HS-27A (cell line): ENCODE data around the gene EXOC2.
"Not testable (repeated sequence)": the region's sequence is repeated elsewhere in the genome, so short reads cannot be mapped to it uniquely, and the experiment has no call there.

Experiments used
- DNase-seq: peaks from one replicate; pipeline ENCODE4 v3.0.0-alpha.2; 2012; ENCODE audit warnings: low read depth, missing footprints

The EXOC2 gene

GRCh38 chr6:626236-626635 lies 66.7 kb downstream of the EXOC2 start:
- no peak for DNase-seq

GRCh38 chr6:624979-625378 lies 68.0 kb downstream of the EXOC2 start:
- no peak for DNase-seq

- DNase-seq = no peak
Measured at GRCh38 chr6:622462-622861, 70.5 kb downstream of the EXOC2 start.

GRCh38 chr6:621931-622330 lies 71.0 kb downstream of the EXOC2 start:
- no peak for DNase-seq

- DNase-seq = no peak
Measured at GRCh38 chr6:620950-621349, 72.0 kb downstream of the EXOC2 start.

- no peak for DNase-seq
Measured at GRCh38 chr6:620166-620565, 72.8 kb downstream of the EXOC2 start.

- no peak for DNase-seq
Measured at GRCh38 chr6:617456-618100, 75.4 kb downstream of the EXOC2 start.

- no peak for DNase-seq
Measured at GRCh38 chr6:613981-614380, 79.0 kb downstream of the EXOC2 start.

- no peak for DNase-seq
Measured at GRCh38 chr6:611928-612327, 81.0 kb downstream of the EXOC2 start.

- no peak for DNase-seq
Measured at GRCh38 chr6:610882-611281, 82.1 kb downstream of the EXOC2 start.

- no peak for DNase-seq
Measured at GRCh38 chr6:609905-610304, 83.0 kb downstream of the EXOC2 start.

GRCh38 chr6:606829-607379 lies 86.0 kb downstream of the EXOC2 start:
- no peak for DNase-seq

GRCh38 chr6:605895-606294 lies 87.0 kb downstream of the EXOC2 start:
- DNase-seq = not testable (repeated sequence)

GRCh38 chr6:604579-604978 lies 88.4 kb downstream of the EXOC2 start:
- no peak for DNase-seq

GRCh38 chr6:603265-603664 lies 89.7 kb downstream of the EXOC2 start:
- DNase-seq = no peak

GRCh38 chr6:599576-600448 lies 93.1 kb downstream of the EXOC2 start:
- DNase-seq = no peak

- DNase-seq = no peak
Measured at GRCh38 chr6:593907-594212, 99.1 kb downstream of the EXOC2 start.

- peak; percentile 20 for DNase-seq
Measured at GRCh38 chr6:593139-593906, 99.6 kb downstream of the EXOC2 start.

GRCh38 chr6:589090-589489 lies 103.8 kb downstream of the EXOC2 start:
- DNase-seq = no peak

GRCh38 chr6:586553-586952 lies 106.4 kb downstream of the EXOC2 start:
- no peak for DNase-seq

GRCh38 chr6:583635-584034 lies 109.3 kb downstream of the EXOC2 start:
- DNase-seq = no peak

- no peak for DNase-seq
Measured at GRCh38 chr6:583116-583515, 109.8 kb downstream of the EXOC2 start.

- no peak for DNase-seq
Measured at GRCh38 chr6:582370-582769, 110.6 kb downstream of the EXOC2 start.
